HFF-Myc (cell line): ENCODE results near the gene SLC66A1.

ENCODE experiments used
- DNase-seq: peaks from one replicate; pipeline ENCODE4 v3.0.0-alpha.2; 2011; ENCODE audit warnings: low read depth; ENCODE audit errors: extremely low read depth
- H3K4me3 ChIP-seq: replicated peaks from 2 replicates; pipeline ENCODE4 v1.5.1; 2011; ENCODE audit warnings: low read depth, mild to moderate bottlenecking, control low read depth, low read length
- CTCF ChIP-seq: IDR thresholded peaks from 2 replicates; pipeline ENCODE4 v1.5.1; 2012; ENCODE audit warnings: mild to moderate bottlenecking, low read depth, low read length, control low read depth; ENCODE audit errors: missing control alignments

The SLC66A1 gene

GRCh38 chr1:19313636-19313959 lies 1.5 kb downstream of the SLC66A1 start:
- TF ChIP-seq CTCF: no peak
- no peak for DNase-seq
- no peak overlapping the region; the same call in 1 of the 2 replicates for H3K4me3 ChIP-seq

GRCh38 chr1:19313961-19314882 lies 2.1 kb downstream of the SLC66A1 start:
- DNase-seq: no peak
- no peak overlapping the region for H3K4me3 ChIP-seq
- no peak for TF ChIP-seq CTCF

- H3K4me3 ChIP-seq: no peak overlapping the region
- no peak for DNase-seq
- TF ChIP-seq CTCF: no peak
These were observed 3.5 kb downstream of the SLC66A1 start for GRCh38 chr1:19315378-19316198.

GRCh38 chr1:19317126-19317910 lies 5.2 kb downstream of the SLC66A1 start:
- no peak overlapping the region for H3K4me3 ChIP-seq
- no peak for DNase-seq
- no peak for TF ChIP-seq CTCF

- TF ChIP-seq CTCF: no peak
- DNase-seq: no peak
These were observed 7.1 kb downstream of the SLC66A1 start for GRCh38 chr1:19319196-19319595.

GRCh38 chr1:19321071-19321470 lies 8.9 kb downstream of the SLC66A1 start:
- no peak for TF ChIP-seq CTCF
- H3K4me3 ChIP-seq: no peak overlapping the region
- no peak for DNase-seq

More at GRCh38 chr1:19319196-19319595, 7.1 kb downstream of the SLC66A1 start:
- H3K4me3 ChIP-seq: no peak overlapping the region
